Prostate gland (tissue), 2 donors: ENCODE data around the gene USF1. TPM values are rescaled to one million over a fixed set of nuclear protein-coding genes. Genes with fewer than 3 reads are reported as not detected.

Source experiments
- DNase-seq: peaks from one replicate; pipeline ENCODE4 v3.0.0-alpha.2; 2019; ENCODE audit warnings: low spot score
- H3K27ac ChIP-seq, 2 donors: fragments of 200-600 bp; sonication (generic); 2 replicates each; pipeline ENCODE4 v1.5.1; 2017 to 2019
- H3K27me3 ChIP-seq: fragments of 200-600 bp; sonication (generic); replicated peaks from 2 replicates; pipeline ENCODE4 v1.5.1; 2019; ENCODE audit not compliant: insufficient read depth
- H3K36me3 ChIP-seq, 2 donors: fragments of 200-600 bp; sonication (generic); 1 replicate in 1 of 2; 2 replicates in 1 of 2; pipeline versions ENCODE4 v1.5.1 to v1.8.1; 2017 to 2019
- H3K4me1 ChIP-seq: fragments of 200-600 bp; sonication (generic); replicated peaks from 2 replicates; pipeline ENCODE4 v1.5.1; 2019
- H3K4me3 ChIP-seq, 2 donors: fragments of 200-600 bp; sonication (generic); 2 replicates each; pipeline ENCODE4 v1.5.1; 2017 to 2019
- H3K9me3 ChIP-seq: fragments of 200-600 bp; sonication (generic); 2 replicates; pipeline ENCODE4 v1.5.1; 2017
- CTCF ChIP-seq, 4 experiments: fragments of 200-600 bp in 2 of 4; fragments of 450-650 bp in 2 of 4; sonication (generic) in 2 of 4; IDR thresholded peaks; 1 replicate in 3 of 4; 2 replicates in 1 of 4; pipeline ENCODE4 v1.5.1; 2016 to 2019; ENCODE audit warnings: antibody characterized with exemption in 4 of 4, mild to moderate bottlenecking in 2 of 4, moderate library complexity in 2 of 4
- POLR2A ChIP-seq: fragments of 450-650 bp; IDR thresholded peaks from one replicate; pipeline ENCODE4 v1.6.1; 2016; ENCODE audit warnings: antibody characterized with exemption, mild to moderate bottlenecking
- POLR2AphosphoS5 ChIP-seq: sonication (generic); formaldehyde crosslinking; IDR thresholded peaks from one replicate; pipeline ENCODE4 v1.6.1; 2017; ENCODE audit warnings: antibody characterized with exemption
- WGBS: methylation state at CpG from one replicate; pipeline ENCODE4 v1.1.5; 2018; 5-methylcytosine and 5-hydroxymethylcytosine counted together
- intact Hi-C: fragments of 100-400 bp; cut with DNase I; formaldehyde crosslinking; loops from one replicate; pipeline ENCODE4 v1.14.2; 2022
- total RNA-seq, 2 donors: library from RNA; depleted of rRNA; stranded (reverse); fragments of >200 nt; gene quantifications; one replicate each; pipeline ENCODE4 v1.1.0, GENCODE V29; 2016

Gene USF1
- total RNA-seq, 2 donors from 2014 or later = 46.3 to 65.8 TPM

GRCh38 chr1:161083748-161084596, 38.2 kb upstream of the USF1 start:
- 49% methylated on average over 10 of the region's 10 CpGs for whole genome bisulfite sequencing
- TF ChIP-seq POLR2AphosphoS5 (peak; percentile 10), CTCF (IDR thresholded peaks at IDR 0.05) (no peak), POLR2A (peak; percentile 14)

GRCh38 chr1:161082996-161083747, 37.4 kb upstream of the USF1 start:
- Histone ChIP-seq H3K9me3 (no peaks in the 10 kb centered on the region), H3K36me3 (no peaks in the 10 kb centered on the region), H3K27ac (peak overlapping the region; percentile 72 to 79), H3K4me3 (no peak overlapping the region), H3K4me1 (peaks cover 6% of the 10 kb centered on the region), H3K27me3 (no peaks in the 10 kb centered on the region)
- intact Hi-C loops = no loop called here
- WGBS = 52% methylated on average over 8 of the region's 8 CpGs
- DNase-seq = peak; percentile 91
- TF ChIP-seq POLR2A = peak; percentile 29
- TF ChIP-seq POLR2AphosphoS5 = peak; percentile 79
- TF ChIP-seq CTCF (IDR thresholded peaks at IDR 0.05) = no peak

More at GRCh38 chr1:161083748-161084596, 38.2 kb upstream of the USF1 start:
- intact Hi-C loops = no loop called here
- DNase-seq = peak; percentile 61
- no peaks in the 10 kb centered on the region for H3K36me3 ChIP-seq
- no peaks in the 10 kb centered on the region for H3K9me3 ChIP-seq
- no peaks in the 10 kb centered on the region for H3K27me3 ChIP-seq
- H3K4me1 ChIP-seq = peaks cover 6% of the 10 kb centered on the region
- H3K4me3 ChIP-seq = no peak overlapping the region
- H3K27ac ChIP-seq = peak overlapping the region; percentile 72 to 79

- Histone ChIP-seq H3K27ac (peak overlapping the region in 1 of 2 donors; percentile 72), H3K4me3 (no peak overlapping the region), H3K27me3 (no peaks in the 10 kb centered on the region), H3K9me3 (no peaks in the 10 kb centered on the region), H3K36me3 (no peaks in the 10 kb centered on the region), H3K4me1 (peaks cover 6% of the 10 kb centered on the region)
- TF ChIP-seq POLR2A = no peak
- no peak for TF ChIP-seq CTCF (IDR thresholded peaks at IDR 0.05)
- no peak for TF ChIP-seq POLR2AphosphoS5
- WGBS = 73% methylated on average over 2 of the region's 2 CpGs
- DNase-seq = no peak
- intact Hi-C loops = no loop called here
These were observed 36.7 kb upstream of the USF1 start for GRCh38 chr1:161082483-161082882.

GRCh38 chr1:161081519-161081918, 35.7 kb upstream of the USF1 start:
- 76% methylated on average over 5 of the region's 5 CpGs for WGBS
- no peaks in the 10 kb centered on the region for H3K27me3 ChIP-seq
- no peak for TF ChIP-seq POLR2A
- no peak for TF ChIP-seq CTCF (IDR thresholded peaks at IDR 0.05)
- TF ChIP-seq POLR2AphosphoS5 = no peak
- H3K4me3 ChIP-seq = no peak overlapping the region
- H3K36me3 ChIP-seq = no peaks in the 10 kb centered on the region
- H3K4me1 ChIP-seq = peaks cover 6% of the 10 kb centered on the region
- no peak overlapping the region for H3K27ac ChIP-seq
- intact Hi-C loops = no loop called here
- DNase-seq = no peak
- no peaks in the 10 kb centered on the region for H3K9me3 ChIP-seq
